B cell (primary cell): ENCODE measurements around the gene XCL2. TPM values are rescaled to one million over a fixed set of nuclear protein-coding genes. Genes with fewer than 3 reads are reported as not detected.

Experiments
- ATAC-seq: fragments of 200-7000 bp; cut with Tn5 transposase; one replicate; pipeline ENCODE4 v1.10.0; 2021; ENCODE audit warnings: low read depth, mild to moderate bottlenecking, moderate number of reproducible peaks, moderate library complexity
- CTCF ChIA-PET: fragments of 350-600 bp; sonication (Branson Sonifier 250); formaldehyde crosslinking; loops from one replicate; lab custom pipeline; 2021; ENCODE audit warnings: antibody characterized with exemption, inconsistent platforms; lab: Charles Lee
- POLR2A ChIA-PET: fragments of 350-600 bp; sonication (Branson Sonifier 250); formaldehyde crosslinking; loops from one replicate; lab custom pipeline; 2021; ENCODE audit warnings: antibody characterized with exemption; lab: Charles Lee
- DNase-seq: peaks from one replicate; pipeline ENCODE4 v3.0.0; 2013
- H2AFZ ChIP-seq: 2 replicates; pipeline ENCODE4 v1.6.1; 2012; ENCODE audit warnings: mild to moderate bottlenecking, low read depth, low read length; ENCODE audit not compliant: insufficient read depth, poor library complexity, severe bottlenecking
- H3K27ac ChIP-seq, 2 donors: 1 replicate in 1 of 2; 2 replicates in 1 of 2; pipeline ENCODE4 v1.5.1; 2012 to 2013; ENCODE audit warnings: low read length in 2 of 2, mild to moderate bottlenecking in 2 of 2, moderate library complexity in 1 of 2
- H3K27me3 ChIP-seq, 4 experiments: fragments of 200-600 bp in 1 of 4; sonication (generic) in 1 of 4; replicated peaks in 1 of 4; 1 replicate in 2 of 4; 2 replicates in 2 of 4; pipeline versions ENCODE4 v1.6.1 to v1.7.0; 2013 to 2016; ENCODE audit warnings: low read length in 3 of 4, mild to moderate bottlenecking in 2 of 4, mixed read lengths in 1 of 4, moderate library complexity in 1 of 4; ENCODE audit not compliant: insufficient read depth in 4 of 4, control insufficient read depth in 3 of 4; ENCODE audit errors: control extremely low read depth in 1 of 4
- H3K36me3 ChIP-seq, 2 experiments: replicated peaks in 1 of 2; 1 replicate in 1 of 2; 2 replicates in 1 of 2; pipeline versions ENCODE4 v1.6.1 to v1.7.1; 2013; ENCODE audit warnings: low read length in 1 of 2; ENCODE audit not compliant: insufficient read depth in 2 of 2, control insufficient read depth in 1 of 2; ENCODE audit errors: control extremely low read depth in 1 of 2, extremely low read depth in 1 of 2
- H3K4me1 ChIP-seq, 2 donors: fragments of 200-600 bp in 1 of 2; sonication (generic) in 1 of 2; 1 replicate in 1 of 2; 2 replicates in 1 of 2; pipeline versions ENCODE4 v1.5.1 to v1.6.1; 2013 to 2017; ENCODE audit warnings: low read length in 2 of 2; ENCODE audit not compliant: control insufficient read depth in 2 of 2, insufficient read depth in 2 of 2
- H3K4me2 ChIP-seq: replicated peaks from 2 replicates; pipeline ENCODE3; 2012; ENCODE audit warnings: mild to moderate bottlenecking, low read depth, low read length; ENCODE audit not compliant: poor library complexity, severe bottlenecking
- H3K4me3 ChIP-seq, 5 experiments: fragments of 200-600 bp in 1 of 5; sonication (generic) in 1 of 5; 1 replicate in 3 of 5; 2 replicates in 2 of 5; pipeline versions ENCODE4 v1.5.1 to v1.7.0; 2011 to 2016; ENCODE audit warnings: low read length in 4 of 5, mild to moderate bottlenecking in 4 of 5, low read depth in 2 of 5, control low read depth in 1 of 5, moderate library complexity in 1 of 5; ENCODE audit not compliant: insufficient read depth in 1 of 5; ENCODE audit errors: control extremely low read depth in 1 of 5, extremely low read depth in 1 of 5
- H3K79me2 ChIP-seq: fragments of 200-600 bp; sonication (generic); one replicate; pipeline ENCODE4 v1.6.0; 2016; ENCODE audit warnings: low read length; ENCODE audit not compliant: control insufficient read depth, insufficient read depth
- H3K9ac ChIP-seq: fragments of 200-600 bp; sonication (generic); 2 replicates; pipeline ENCODE4 v1.6.1; 2017; ENCODE audit warnings: mild to moderate bottlenecking, low read length, moderate library complexity
- H3K9me3 ChIP-seq, 3 donors: one replicate each; pipeline versions ENCODE4 v1.6.1 to v1.7.1; 2013; ENCODE audit warnings: low read length in 2 of 3; ENCODE audit not compliant: control insufficient read depth in 2 of 3, insufficient read depth in 1 of 3; ENCODE audit errors: control extremely low read depth in 1 of 3
- H4K20me1 ChIP-seq: 2 replicates; pipeline ENCODE4 v1.6.0; 2012; ENCODE audit warnings: mild to moderate bottlenecking, low read length; ENCODE audit not compliant: insufficient read depth, control insufficient read depth, poor library complexity, severe bottlenecking
- H3K27ac Mint-ChIP-seq: one replicate; pipeline ENCODE4 v1.8.0; 2021; ENCODE audit warnings: mixed read lengths
- H3K27me3 Mint-ChIP-seq: one replicate; pipeline ENCODE4 v1.8.0; 2021; ENCODE audit warnings: mixed read lengths
- H3K4me1 Mint-ChIP-seq: one replicate; pipeline ENCODE4 v1.8.0; 2021; ENCODE audit warnings: mixed read lengths
- H3K4me3 Mint-ChIP-seq: one replicate; pipeline ENCODE4 v1.8.0; 2021; ENCODE audit warnings: mixed read lengths
- H3K9me3 Mint-ChIP-seq: one replicate; pipeline ENCODE4 v1.8.0; 2022; ENCODE audit warnings: mixed read lengths; ENCODE audit not compliant: insufficient read depth
- CTCF ChIP-seq: fragments of 200-600 bp; IDR thresholded peaks from one replicate; pipeline ENCODE4 v1.8.0; 2022; ENCODE audit warnings: antibody characterized with exemption, mild to moderate bottlenecking
- EZH2 ChIP-seq: IDR thresholded peaks from 2 replicates; pipeline ENCODE4 v1.6.1; 2012; ENCODE audit warnings: borderline replicate concordance, low read depth, mild to moderate bottlenecking, moderate library complexity, low read length; ENCODE audit not compliant: insufficient read depth, poor library complexity, severe bottlenecking
- WGBS: methylation state at CpG from one replicate; pipeline ENCODE4 v1.1.5; 2013; ENCODE audit warnings: missing lambda C conversion rate; ENCODE audit not compliant: insufficient coverage; 5-methylcytosine and 5-hydroxymethylcytosine counted together
- intact Hi-C: fragments of 100-400 bp; cut with micrococcal nuclease; formaldehyde crosslinking; loops from one replicate; pipeline ENCODE4 v1.10.0; 2022
- polyA plus RNA-seq: library from polyadenylated mRNA; depleted of rRNA; stranded (reverse); fragments of >200 nt; gene quantifications from 2 replicates; pipeline ENCODE4 v1.2.3, GENCODE V29; 2012
- total RNA-seq, 2 donors: library from RNA; stranded (reverse); fragments of 120-200 nt in 1 of 2; gene quantifications; 1 replicate in 1 of 2; 2 replicates in 1 of 2; pipeline versions ENCODE4 v1.2.3 to v1.2.4, GENCODE V29; 2013 to 2022

Gene XCL2
- total and polyA plus RNA-seq, 2 donors (not counting 1 experiment from before 2014, with no cell fraction given): 1.5 TPM; not detected in 1

- Mint-ChIP-seq H3K27me3 (peaks cover 4% of the 10 kb centered on the region), H3K4me3 (no peak overlapping the region), H3K27ac (no peak overlapping the region), H3K9me3 (no peaks in the 10 kb centered on the region), H3K4me1 (no peaks in the 10 kb centered on the region)
- no peak for TF ChIP-seq CTCF
- TF ChIP-seq EZH2: no peak
- DNase-seq: no peak
- peaks cover 0 to 2% (median 0%) of the 10 kb centered on the region in 3 donors for H3K9me3 ChIP-seq
- H3K79me2 ChIP-seq: no peaks in the 10 kb centered on the region
- H4K20me1 ChIP-seq: no peaks in the 10 kb centered on the region
- H3K27ac ChIP-seq: no peak overlapping the region
- intact Hi-C loops: no loop called here
- no peak overlapping the region for H3K9ac ChIP-seq
- H3K4me2 ChIP-seq: no peak overlapping the region
- H3K27me3 ChIP-seq: no peaks in the 10 kb centered on the region
- POLR2A ChIA-PET: no interaction called here
- H3K4me3 ChIP-seq: no peak overlapping the region
- WGBS: 73% methylated on average over 2 of the region's 6 CpGs
- ATAC-seq: no peak
- no peaks in the 10 kb centered on the region for H3K4me1 ChIP-seq
- no peak overlapping the region for H2AFZ ChIP-seq
- H3K36me3 ChIP-seq: no peaks in the 10 kb centered on the region
- CTCF ChIA-PET: interaction anchor here (1.3 kb wide), 1 partner anchor 241 kb away, joined by 4 read pairs; no protein-coding TSS in a partner anchor
Measured at GRCh38 chr1:168583571-168583970, 39.8 kb upstream of the XCL2 start.

- WGBS: 62% methylated on average over 3 of the region's 6 CpGs
Measured at GRCh38 chr1:168582688-168583336, 39.0 kb upstream of the XCL2 start.

More at GRCh38 chr1:168582688-168583336, 39.0 kb upstream of the XCL2 start:
- ChIA-PET CTCF (interaction anchor here (1.3 kb wide), 1 partner anchor 240 kb away, joined by 4 read pairs; no protein-coding TSS in a partner anchor), POLR2A (no interaction called here)
- DNase-seq (no peak), ATAC-seq (no peak)
- no peaks in the 10 kb centered on the region for H3K27me3 ChIP-seq
- TF ChIP-seq EZH2 (no peak), CTCF (no peak)
- H3K9me3 ChIP-seq: peaks cover 0 to 1% (median 0%) of the 10 kb centered on the region in 3 donors
- no peaks in the 10 kb centered on the region for H3K9me3 Mint-ChIP-seq
- intact Hi-C loops: no loop called here
- H3K9ac ChIP-seq: no peak overlapping the region
- H3K36me3 ChIP-seq: no peaks in the 10 kb centered on the region
- H3K27me3 Mint-ChIP-seq: peaks cover 4% of the 10 kb centered on the region
- no peaks in the 10 kb centered on the region for H3K4me1 ChIP-seq
- no peak overlapping the region for H3K27ac Mint-ChIP-seq
- no peak overlapping the region for H3K4me3 Mint-ChIP-seq
- H3K4me2 ChIP-seq: no peak overlapping the region
- no peaks in the 10 kb centered on the region for H4K20me1 ChIP-seq
- no peaks in the 10 kb centered on the region for H3K4me1 Mint-ChIP-seq
- H3K27ac ChIP-seq: no peak overlapping the region
- no peaks in the 10 kb centered on the region for H3K79me2 ChIP-seq
- H3K4me3 ChIP-seq: no peak overlapping the region
- no peak overlapping the region for H2AFZ ChIP-seq
